SKM-1 (cell line): ENCODE data around the gene MAML1.

Experiments used
- DNase-seq: peaks from one replicate; lab custom pipeline; 2025; ENCODE audit not compliant: unreplicated experiment; lab: John Stamatoyannopoulos, UW

MAML1 gene

DNA sequence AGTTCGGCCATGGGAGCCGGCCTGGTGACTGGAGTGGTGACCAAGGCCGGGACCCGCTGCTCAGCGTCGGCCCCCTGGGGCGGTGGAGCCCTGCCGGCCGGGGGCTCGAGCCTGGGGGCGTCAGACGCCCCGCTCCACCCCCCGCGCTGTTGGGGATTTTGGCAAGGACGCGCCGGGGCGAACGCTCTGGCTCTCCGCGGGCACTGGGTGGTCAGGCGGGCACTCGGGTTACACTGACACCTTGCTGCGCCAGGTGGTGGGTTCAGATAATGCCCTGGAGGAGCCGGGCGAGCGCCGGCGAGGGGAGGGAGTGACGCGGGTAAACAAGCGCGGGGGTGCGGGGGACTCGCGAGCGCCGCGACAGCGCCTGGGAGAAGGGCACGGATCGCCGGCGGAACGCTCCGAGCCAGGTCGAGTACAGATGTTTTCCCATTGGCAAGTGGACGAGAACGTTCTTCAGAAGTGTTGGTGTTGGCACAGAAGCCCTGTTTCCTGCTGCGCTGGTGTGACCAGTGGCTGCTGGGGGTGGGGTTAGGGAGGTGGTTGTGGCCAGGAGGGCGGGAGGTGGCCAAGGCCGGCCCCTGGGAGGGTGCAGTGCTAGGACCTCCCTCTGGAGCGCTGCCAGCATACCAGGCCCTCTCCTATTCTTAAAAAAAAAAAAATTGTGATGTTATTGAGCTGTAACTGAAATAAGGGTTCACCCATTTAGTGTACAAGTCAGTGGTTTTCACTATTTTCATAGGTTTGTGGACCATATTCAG lies 88.9 kb downstream of the MAML1 start:
- peak; percentile 63 for DNase-seq

DNA sequence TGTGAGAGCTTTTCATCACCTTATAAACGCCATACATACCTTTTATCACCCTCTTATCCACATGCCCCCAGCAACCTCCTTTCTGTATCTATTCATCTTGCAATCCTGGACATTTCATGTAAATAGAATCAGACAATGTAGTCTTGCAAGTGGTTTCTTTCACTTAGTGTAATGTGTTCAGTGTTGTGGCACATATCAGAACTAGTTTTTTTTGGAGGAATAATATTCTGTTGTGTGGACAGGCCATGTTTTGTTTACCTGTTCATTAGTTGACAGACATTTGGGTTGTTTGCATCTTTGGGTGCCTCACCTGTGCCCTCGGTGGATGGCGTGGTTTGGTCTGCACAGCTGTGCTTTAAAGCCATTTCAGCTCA lies 89.4 kb downstream of the MAML1 start:
- no peak for DNase-seq

DNA sequence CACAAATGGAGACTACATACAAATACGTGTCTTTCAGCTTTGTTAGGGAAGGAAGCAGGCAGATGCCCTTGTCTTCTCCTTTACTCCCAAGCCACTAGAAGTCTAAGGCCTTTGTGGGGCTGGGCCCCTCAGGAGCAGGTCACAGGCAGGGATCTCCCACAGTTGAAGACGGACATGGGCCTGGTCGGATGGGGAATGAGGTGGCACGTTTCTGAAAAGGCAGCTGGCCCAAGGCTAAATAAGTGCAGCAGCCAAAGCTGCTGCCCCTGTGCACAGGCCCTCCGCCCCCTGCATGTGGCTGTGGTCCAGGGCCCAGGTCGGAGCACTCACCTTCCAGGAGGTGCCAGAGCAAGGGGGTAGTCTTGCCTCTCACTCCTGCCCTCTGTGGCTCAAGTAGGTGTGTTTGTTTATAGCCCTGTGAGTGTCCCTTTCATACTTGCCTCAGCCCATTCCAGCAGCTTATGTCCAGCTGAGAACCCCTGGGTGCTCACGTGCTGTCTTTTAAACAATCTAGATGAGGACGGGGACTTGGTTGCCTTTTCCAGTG lies 89.9 kb downstream of the MAML1 start:
- no peak for DNase-seq

DNA sequence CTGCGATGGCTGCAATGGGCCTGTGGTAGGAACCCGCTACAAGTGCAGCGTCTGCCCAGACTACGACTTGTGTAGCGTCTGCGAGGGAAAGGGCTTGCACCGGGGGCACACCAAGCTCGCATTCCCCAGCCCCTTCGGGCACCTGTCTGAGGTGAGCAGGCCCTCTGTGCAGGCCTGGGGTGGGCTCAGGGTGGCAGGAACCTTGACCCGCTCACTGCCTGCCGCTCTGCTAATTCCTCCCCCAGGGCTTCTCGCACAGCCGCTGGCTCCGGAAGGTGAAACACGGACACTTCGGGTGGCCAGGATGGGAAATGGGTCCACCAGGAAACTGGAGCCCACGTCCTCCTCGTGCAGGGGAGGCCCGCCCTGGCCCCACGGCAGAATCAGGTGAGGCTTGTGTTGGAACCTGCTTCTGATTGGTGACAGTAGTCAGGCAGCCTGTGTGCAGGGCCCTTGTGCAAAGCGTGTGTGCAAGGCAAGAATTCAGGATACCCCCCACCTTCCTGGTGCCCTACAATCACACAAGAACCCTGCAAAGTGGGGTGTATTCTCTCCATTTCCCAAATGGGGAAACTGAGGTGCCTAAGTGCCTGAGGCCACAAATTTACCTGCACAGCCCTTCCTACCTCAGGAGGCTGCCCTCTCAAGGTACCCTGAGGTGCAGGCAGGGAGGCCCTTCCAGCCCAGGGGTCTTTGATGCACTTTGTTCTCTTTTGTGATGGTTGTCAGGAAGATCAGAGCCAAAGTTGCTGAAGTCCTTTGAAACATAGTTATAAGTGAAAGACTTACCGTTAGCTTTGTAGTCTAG lies 91.5 kb downstream of the MAML1 start:
- DNase-seq = no peak

DNA sequence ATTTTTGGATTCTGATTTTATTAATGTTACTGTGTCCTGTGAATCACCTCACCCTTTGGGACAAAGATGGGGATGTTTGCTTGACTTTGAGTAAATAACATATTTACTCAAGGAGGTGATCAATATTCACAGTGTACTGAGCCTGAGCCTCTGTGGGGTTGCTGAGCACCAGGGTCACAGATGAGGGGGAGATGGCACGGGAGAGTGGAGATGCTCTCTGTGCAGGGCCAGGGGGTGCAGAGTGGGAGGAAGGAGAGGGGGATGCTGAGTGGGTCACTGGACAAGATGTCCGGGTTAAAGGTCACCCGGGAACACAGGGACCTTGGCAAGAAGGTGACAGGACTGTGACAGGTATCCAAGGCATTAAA lies 92.1 kb downstream of the MAML1 start:
- no peak for DNase-seq

DNA sequence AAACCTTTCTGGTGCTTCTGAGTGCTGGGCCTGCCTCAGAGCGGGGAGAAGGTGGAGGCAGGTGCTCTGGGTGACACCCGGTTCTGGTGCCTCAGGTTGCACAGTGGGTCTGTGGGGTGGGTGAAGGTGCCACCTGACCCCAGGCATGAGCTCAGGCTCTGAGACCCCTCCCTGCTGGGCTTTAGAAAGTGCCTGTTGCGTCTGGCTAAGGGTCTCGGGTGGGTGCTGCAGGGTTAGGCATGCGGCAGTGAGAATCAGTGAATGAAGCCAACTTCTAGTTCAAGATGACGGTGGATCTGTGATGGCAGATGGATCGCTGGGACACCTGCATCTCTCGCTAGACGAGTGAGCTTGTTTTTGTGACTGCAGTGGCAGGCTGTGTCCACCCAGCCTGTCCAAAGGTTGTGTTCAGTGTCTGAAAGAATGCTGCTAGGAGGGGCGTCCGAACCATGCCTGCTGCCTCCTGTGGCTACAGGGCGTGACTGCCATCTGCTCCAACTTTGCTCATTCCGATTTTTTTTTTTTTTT lies 93.1 kb downstream of the MAML1 start:
- DNase-seq = no peak
